ENCODE results near the gene CLC.

DNA sequence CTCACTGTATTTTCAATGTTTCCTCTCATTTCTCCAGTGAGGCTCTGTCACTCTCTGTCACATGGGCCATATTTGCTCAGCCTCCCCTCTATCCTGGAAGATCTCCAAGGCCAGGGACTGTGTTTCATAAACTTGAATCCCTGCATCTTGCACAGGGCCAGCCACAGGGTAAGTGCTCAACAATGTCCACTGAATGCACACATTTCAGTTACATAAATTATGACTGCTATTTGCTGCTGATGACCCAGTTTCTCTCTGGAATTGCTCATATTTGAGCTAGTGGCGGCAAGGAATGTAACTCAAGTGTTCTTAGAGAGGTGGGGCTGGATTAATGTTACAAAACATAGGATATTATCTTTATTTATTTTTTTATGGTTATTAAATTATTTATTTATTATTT is 6.1 kb downstream of the CLC start:
- TF ChIP-seq, protein P1, sequence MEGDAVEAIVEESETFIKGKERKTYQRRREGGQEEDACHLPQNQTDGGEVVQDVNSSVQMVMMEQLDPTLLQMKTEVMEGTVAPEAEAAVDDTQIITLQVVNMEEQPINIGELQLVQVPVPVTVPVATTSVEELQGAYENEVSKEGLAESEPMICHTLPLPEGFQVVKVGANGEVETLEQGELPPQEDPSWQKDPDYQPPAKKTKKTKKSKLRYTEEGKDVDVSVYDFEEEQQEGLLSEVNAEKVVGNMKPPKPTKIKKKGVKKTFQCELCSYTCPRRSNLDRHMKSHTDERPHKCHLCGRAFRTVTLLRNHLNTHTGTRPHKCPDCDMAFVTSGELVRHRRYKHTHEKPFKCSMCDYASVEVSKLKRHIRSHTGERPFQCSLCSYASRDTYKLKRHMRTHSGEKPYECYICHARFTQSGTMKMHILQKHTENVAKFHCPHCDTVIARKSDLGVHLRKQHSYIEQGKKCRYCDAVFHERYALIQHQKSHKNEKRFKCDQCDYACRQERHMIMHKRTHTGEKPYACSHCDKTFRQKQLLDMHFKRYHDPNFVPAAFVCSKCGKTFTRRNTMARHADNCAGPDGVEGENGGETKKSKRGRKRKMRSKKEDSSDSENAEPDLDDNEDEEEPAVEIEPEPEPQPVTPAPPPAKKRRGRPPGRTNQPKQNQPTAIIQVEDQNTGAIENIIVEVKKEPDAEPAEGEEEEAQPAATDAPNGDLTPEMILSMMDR (IDR thresholded peaks at IDR 0.05; ENCODE audit: insufficient read depth, low read depth, low read length): no peak
- no peak for TF ChIP-seq EZH2 (IDR thresholded peaks at IDR 0.05; ENCODE audit: insufficient read depth, low read length)

Measured in astrocyte (in vitro differentiated cells and primary cell).